ENCODE measurements around the gene SNX30.

Gene SNX30

DNA sequence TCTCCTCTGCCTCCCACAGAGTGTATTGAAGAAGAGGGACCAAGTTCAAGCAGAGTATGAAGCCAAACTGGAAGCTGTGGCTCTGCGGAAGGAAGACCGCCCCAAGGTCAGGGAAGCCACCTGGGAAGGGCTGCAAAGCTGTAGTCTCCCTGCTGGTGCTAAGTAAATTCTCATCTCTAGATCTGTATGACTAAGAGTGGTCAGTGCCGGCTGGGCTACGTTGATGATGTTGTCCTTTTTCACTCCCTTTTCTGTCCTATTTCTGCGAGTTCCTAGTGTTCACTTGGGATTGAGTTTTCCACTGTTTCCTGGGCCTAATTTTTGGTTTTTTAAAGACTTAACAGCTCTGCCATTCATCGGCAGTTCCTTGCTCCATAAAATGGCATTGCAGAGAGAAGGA is 100.3 kb downstream of the SNX30 start:
- TF ChIP-seq, protein P1, sequence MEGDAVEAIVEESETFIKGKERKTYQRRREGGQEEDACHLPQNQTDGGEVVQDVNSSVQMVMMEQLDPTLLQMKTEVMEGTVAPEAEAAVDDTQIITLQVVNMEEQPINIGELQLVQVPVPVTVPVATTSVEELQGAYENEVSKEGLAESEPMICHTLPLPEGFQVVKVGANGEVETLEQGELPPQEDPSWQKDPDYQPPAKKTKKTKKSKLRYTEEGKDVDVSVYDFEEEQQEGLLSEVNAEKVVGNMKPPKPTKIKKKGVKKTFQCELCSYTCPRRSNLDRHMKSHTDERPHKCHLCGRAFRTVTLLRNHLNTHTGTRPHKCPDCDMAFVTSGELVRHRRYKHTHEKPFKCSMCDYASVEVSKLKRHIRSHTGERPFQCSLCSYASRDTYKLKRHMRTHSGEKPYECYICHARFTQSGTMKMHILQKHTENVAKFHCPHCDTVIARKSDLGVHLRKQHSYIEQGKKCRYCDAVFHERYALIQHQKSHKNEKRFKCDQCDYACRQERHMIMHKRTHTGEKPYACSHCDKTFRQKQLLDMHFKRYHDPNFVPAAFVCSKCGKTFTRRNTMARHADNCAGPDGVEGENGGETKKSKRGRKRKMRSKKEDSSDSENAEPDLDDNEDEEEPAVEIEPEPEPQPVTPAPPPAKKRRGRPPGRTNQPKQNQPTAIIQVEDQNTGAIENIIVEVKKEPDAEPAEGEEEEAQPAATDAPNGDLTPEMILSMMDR (IDR thresholded peaks at IDR 0.05): no peak
- TF ChIP-seq ZFX (IDR thresholded peaks at IDR 0.05; ENCODE audit: borderline replicate concordance): no peak
- H3K27ac ChIP-seq: no peak overlapping the region

DNA sequence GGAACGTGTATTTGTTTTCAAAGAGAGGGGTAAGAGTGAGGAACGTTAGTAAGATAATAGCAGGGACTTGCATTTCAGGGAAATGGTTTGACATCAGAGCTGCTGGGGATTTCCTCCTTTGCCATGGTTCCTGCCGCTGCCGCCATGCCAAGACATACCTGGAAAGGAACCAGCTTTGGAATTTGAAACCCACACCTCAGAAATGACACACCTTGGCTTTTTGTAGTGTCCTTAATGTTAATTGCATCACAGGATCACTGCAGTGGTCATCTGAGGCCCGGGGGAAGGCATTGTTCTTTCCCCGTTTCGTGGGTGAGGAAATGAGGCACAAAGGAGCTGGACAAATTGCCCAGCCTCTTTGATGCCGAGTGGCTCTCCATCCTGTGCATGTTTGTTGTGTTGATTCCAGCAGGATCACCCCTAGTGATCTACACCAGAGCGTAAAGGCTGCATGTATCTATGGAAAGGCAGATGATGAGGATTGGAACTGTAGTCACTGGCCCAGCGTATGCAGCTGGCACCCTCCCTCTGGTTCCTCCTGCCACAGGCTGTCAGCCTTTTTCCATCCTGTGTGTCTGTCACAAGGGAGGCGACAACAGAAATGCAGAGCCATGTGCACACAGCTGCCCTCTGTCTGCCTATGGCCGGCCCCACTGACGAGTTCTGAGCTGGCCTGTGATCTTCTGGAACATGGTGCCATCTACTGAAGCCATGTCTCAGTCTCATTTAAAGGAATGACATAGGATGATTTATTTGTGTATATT is 102.4 kb downstream of the SNX30 start:
- TF ChIP-seq ZFX (IDR thresholded peaks at IDR 0.05; ENCODE audit: borderline replicate concordance): no peak
- TF ChIP-seq, protein P1 (IDR thresholded peaks at IDR 0.05): no peak
- no peak overlapping the region for H3K27ac ChIP-seq

DNA sequence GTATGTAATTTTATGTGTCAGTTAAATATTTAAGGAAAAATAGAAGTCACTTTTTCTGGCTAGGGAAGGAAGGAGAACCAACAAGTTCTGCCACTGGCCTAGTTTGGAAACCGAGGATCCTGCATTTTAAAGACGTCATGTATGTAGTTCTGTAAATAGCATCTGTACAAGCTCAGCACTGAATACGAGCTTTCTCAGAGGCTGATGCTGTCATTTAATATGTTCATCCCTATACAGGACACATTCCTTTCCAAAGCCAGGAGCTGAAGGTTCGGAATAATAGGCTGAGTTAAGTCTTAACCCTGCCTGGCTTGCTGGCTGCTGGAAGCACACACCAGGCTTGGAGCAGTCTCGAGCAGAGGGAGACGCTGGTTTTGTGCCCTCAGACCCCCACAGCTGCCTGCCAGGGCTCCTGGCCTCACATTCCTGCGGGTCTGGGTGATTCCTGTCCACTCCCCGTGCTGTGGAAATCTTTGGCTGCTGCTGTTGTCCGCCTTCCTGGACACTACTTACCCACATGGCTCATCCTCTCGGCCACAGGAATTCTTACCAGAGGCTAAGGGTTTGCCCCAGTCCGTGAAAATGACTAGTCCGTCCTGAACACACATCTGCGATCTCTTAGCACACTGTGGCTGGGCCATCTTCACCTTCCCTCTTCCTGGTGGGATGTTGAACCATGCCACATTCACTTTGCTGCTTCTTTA is 103.5 kb downstream of the SNX30 start:
- no peak overlapping the region for H3K27ac ChIP-seq
- TF ChIP-seq, protein P1 (IDR thresholded peaks at IDR 0.05): no peak
- no peak for TF ChIP-seq ZFX (IDR thresholded peaks at IDR 0.05; ENCODE audit: borderline replicate concordance)

DNA sequence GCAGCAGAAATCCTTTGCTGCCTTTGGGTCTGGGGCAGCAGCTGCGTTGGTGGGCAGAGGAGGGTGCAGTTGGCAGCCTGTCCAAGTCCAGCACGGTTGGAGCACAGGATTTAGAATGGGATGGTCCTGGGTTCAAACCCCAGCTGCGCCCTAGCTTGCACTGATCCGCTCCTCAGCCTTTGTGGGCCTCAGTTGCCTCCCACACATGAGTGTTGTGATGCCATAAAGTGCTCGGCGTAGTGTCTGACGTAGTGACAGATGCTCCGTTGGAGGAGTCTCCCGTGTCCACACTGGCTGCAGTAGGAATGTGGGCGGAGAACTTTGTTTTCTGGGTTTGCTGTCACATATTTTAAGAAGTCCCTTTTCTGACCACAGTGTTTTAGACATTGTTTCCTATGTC is 104.1 kb downstream of the SNX30 start:
- H3K27ac ChIP-seq: no peak overlapping the region
- TF ChIP-seq ZFX (IDR thresholded peaks at IDR 0.05; ENCODE audit: borderline replicate concordance): no peak
- TF ChIP-seq, protein P1 (IDR thresholded peaks at IDR 0.05): no peak

DNA sequence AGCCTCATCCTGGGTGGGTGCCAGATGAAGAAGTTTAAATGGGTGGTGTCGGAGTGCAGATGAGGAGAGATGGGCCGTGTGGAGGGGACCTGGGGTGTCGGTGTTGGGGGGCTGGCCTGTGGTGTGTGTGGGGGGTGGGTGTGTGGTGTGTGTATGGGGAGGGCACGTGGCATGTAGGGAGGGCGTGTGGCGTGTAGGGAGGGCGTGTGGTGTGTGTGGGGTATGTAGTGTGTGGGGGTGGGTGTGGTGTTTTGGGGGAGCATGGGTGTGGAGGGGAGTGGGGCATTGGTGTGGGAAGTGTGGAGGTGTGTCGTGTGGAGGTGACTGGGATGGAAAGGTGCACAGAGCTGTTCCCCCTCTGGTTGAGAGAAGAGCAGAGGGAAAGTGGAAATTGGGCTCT is 105.6 kb downstream of the SNX30 start:
- H3K27ac ChIP-seq: no peak overlapping the region
- TF ChIP-seq ZFX (IDR thresholded peaks at IDR 0.05; ENCODE audit: borderline replicate concordance): no peak
- TF ChIP-seq, protein P1 (IDR thresholded peaks at IDR 0.05): no peak

DNA sequence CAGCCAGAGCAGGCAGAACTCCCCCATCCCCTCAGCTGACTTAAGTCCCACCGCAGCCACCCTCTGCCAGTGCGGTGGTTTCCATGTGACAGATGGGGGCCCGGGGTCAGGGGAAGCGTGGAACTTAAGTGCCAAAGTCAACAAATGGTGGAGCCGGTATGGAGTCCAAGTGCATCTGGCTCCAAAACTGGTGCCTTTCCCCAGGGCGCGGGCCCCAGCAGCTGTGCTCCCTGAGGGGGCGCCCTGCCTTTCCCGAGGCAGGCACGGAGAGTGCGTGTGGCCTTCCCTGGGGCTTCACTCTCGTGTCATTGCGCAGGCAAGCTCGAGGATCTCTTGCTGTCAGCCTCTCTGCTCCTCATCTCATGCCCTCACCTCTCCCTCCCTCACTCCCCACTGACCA is 106.3 kb downstream of the SNX30 start:
- TF ChIP-seq, protein P1 (IDR thresholded peaks at IDR 0.05): no peak
- TF ChIP-seq ZFX (IDR thresholded peaks at IDR 0.05; ENCODE audit: borderline replicate concordance): no peak
- no peak overlapping the region for H3K27ac ChIP-seq

DNA sequence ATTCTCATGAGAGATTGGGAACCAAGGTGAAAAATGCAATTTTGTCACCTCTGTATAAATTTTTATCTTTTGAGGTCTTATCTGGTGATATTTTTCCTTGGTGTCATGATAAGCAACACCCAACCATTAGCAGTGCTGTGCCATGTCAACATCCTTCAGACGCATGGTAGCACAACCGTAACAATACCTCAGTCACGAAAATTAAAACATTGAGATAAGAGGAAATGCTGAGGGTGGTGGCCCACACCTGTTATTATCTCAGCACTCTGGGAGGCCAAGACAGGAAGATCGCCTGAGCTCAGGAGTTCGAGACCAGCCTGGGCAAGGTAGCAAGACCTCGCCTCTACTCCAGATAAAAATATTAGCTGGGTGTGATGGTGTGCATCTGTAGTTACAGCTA is 107.4 kb downstream of the SNX30 start:
- no peak overlapping the region for H3K27ac ChIP-seq
- TF ChIP-seq ZFX (IDR thresholded peaks at IDR 0.05; ENCODE audit: borderline replicate concordance): no peak
- TF ChIP-seq, protein P1 (IDR thresholded peaks at IDR 0.05): no peak
